Transverse colon (tissue), 4 donors: Measurements from ENCODE around the gene CNTN3. TPM values are rescaled to one million over a fixed set of nuclear protein-coding genes. Genes with fewer than 3 reads are reported as not detected.

Source experiments
- DNase-seq: peaks from one replicate; pipeline ENCODE4 v3.0.0-alpha.2; 2019
- H3K27ac ChIP-seq, 4 donors: fragments of 200-600 bp; sonication (generic); 2 replicates each; pipeline ENCODE4 v1.5.1; 2016 to 2018; ENCODE audit warnings: inconsistent platforms in 4 of 4
- H3K27me3 ChIP-seq: fragments of 200-600 bp; sonication (generic); 2 replicates; pipeline ENCODE4 v1.5.1; 2017; ENCODE audit warnings: inconsistent platforms
- H3K36me3 ChIP-seq, 4 donors: fragments of 200-600 bp; sonication (generic); 2 replicates each; pipeline ENCODE4 v1.5.1; 2017 to 2019; ENCODE audit warnings: inconsistent platforms in 4 of 4
- H3K4me1 ChIP-seq, 4 donors: fragments of 200-600 bp; sonication (generic); 2 replicates each; pipeline ENCODE4 v1.5.1; 2017 to 2020; ENCODE audit warnings: inconsistent platforms in 4 of 4
- H3K4me3 ChIP-seq, 4 donors: fragments of 200-600 bp; sonication (generic); 1 replicate in 1 of 4; 2 replicates in 3 of 4; pipeline versions ENCODE4 v1.5.1 to v1.6.1; 2017 to 2019; ENCODE audit warnings: inconsistent platforms in 4 of 4
- H3K9me3 ChIP-seq, 2 donors: fragments of 200-600 bp; sonication (generic); 2 replicates each; pipeline ENCODE4 v1.5.1; 2017 to 2019; ENCODE audit warnings: inconsistent platforms in 2 of 2
- EP300 ChIP-seq: sonication (generic); formaldehyde crosslinking; IDR thresholded peaks from one replicate; pipeline ENCODE4 v1.6.1; 2017; ENCODE audit warnings: antibody characterized with exemption, low read depth
- POLR2A ChIP-seq: fragments of 450-650 bp; IDR thresholded peaks from one replicate; pipeline ENCODE4 v1.6.1; 2016; ENCODE audit warnings: antibody characterized with exemption, mild to moderate bottlenecking, moderate library complexity
- POLR2AphosphoS5 ChIP-seq, 3 donors: sonication (generic); formaldehyde crosslinking; IDR thresholded peaks; one replicate each; pipeline ENCODE4 v1.6.1; 2016; ENCODE audit warnings: antibody characterized with exemption in 3 of 3
- WGBS, 2 donors: methylation state at CpG; one replicate each; pipeline ENCODE4 v1.1.5; 2018; ENCODE audit warnings: low coverage in 1 of 2; 5-methylcytosine and 5-hydroxymethylcytosine counted together
- in situ Hi-C, 4 donors: fragments of 200-750 bp; cut with MboI; loops; one replicate each; pipeline versions ENCODE4 v1.15.0 to v1.15.1; 2017; ENCODE audit warnings: low sequenced_read_pairs in 3 of 4, low pct_ligation_motif_present in 1 of 4, low pct_unique_long_range_greater_than_20kb in 1 of 4
- intact Hi-C: fragments of 100-400 bp; cut with DNase I; formaldehyde crosslinking; loops from one replicate; pipeline ENCODE4 v1.15.1; 2023; ENCODE audit warnings: low total_unique reads
- total RNA-seq, 4 donors: library from RNA; depleted of rRNA; stranded (reverse); fragments of >200 nt; gene quantifications; one replicate each; pipeline ENCODE4 v1.1.0, GENCODE V29; 2016
- TF ChIP-seq, protein P1 (sequence below), 5 experiments: fragments of 200-600 bp in 3 of 5; fragments of 450-650 bp in 2 of 5; sonication (generic) in 3 of 5; IDR thresholded peaks; 1 replicate in 2 of 5; 2 replicates in 3 of 5; pipeline ENCODE4 v1.5.1; 2016 to 2017; ENCODE audit warnings: antibody characterized with exemption in 5 of 5, inconsistent platforms in 3 of 5, mild to moderate bottlenecking in 2 of 5, moderate library complexity in 1 of 5

Gene CNTN3
- total RNA-seq, 4 donors from 2014 or later = 3.7 to 10.5 (median 8.2) TPM

DNA sequence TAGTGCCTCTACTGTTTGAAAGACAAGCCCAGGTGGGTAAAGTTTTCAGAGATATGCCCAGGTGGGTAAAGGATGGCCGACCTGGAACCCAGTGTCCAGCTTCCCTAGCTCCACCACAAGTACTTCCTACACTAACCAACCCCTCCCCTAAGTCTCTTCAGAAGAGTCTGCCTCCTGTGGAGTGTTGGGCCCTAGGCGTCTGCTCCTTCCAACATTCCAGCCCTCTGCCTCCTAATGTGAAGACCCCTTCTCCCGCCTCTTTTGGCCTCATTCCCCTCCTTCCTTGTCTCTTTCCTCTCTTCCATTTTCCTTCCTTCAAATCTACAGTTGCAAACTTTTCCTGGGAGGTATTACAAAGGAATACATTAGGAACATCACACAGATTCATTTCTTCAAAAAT is 38.6 kb downstream of the CNTN3 start:
- intact Hi-C loops (no loop called here), in situ Hi-C loops (no loop called here)
- WGBS, 2 donors = 43 to 74% methylated on average over 2 to 3 of the region's 3 CpGs
- Histone ChIP-seq H3K4me3 (no peak overlapping the region), H3K9me3 (no peaks in the 10 kb centered on the region), H3K36me3 (no peaks in the 10 kb centered on the region), H3K4me1 (no peaks in the 10 kb centered on the region), H3K27ac (no peak overlapping the region), H3K27me3 (no peaks in the 10 kb centered on the region)
- TF ChIP-seq POLR2A (no peak), POLR2AphosphoS5 (IDR thresholded peaks at IDR 0.05) (no peak), EP300 (no peak)
- TF ChIP-seq, protein P1, sequence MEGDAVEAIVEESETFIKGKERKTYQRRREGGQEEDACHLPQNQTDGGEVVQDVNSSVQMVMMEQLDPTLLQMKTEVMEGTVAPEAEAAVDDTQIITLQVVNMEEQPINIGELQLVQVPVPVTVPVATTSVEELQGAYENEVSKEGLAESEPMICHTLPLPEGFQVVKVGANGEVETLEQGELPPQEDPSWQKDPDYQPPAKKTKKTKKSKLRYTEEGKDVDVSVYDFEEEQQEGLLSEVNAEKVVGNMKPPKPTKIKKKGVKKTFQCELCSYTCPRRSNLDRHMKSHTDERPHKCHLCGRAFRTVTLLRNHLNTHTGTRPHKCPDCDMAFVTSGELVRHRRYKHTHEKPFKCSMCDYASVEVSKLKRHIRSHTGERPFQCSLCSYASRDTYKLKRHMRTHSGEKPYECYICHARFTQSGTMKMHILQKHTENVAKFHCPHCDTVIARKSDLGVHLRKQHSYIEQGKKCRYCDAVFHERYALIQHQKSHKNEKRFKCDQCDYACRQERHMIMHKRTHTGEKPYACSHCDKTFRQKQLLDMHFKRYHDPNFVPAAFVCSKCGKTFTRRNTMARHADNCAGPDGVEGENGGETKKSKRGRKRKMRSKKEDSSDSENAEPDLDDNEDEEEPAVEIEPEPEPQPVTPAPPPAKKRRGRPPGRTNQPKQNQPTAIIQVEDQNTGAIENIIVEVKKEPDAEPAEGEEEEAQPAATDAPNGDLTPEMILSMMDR (IDR thresholded peaks at IDR 0.05) = no peak
- DNase-seq = no peak

DNA sequence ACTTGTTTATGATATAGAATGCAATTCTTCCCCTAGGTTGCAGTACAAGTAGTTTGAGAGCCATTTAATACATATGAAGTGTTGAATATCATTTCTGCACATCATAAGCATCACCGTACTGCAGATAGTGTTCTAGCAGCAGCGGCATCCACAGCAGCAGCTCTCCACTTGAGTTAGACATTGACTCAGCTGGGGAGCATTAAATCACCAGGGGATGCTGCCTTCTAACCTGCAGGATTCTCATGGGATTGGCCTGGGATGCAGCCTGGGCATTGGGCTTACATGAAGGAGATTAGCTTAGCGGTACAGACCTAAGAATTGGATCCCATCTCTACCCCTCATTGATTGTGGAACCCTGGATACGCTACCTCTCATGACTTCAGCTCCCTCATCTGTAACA is 43.3 kb downstream of the CNTN3 start:
- Histone ChIP-seq H3K36me3 (no peaks in the 10 kb centered on the region), H3K9me3 (no peaks in the 10 kb centered on the region), H3K4me3 (no peak overlapping the region), H3K27ac (no peak overlapping the region), H3K4me1 (no peaks in the 10 kb centered on the region), H3K27me3 (no peaks in the 10 kb centered on the region)
- 89 to 93% methylated on average over 3 to 4 of the region's 4 CpGs for WGBS, 2 donors
- intact Hi-C loops (no loop called here), in situ Hi-C loops (no loop called here)
- no peak for TF ChIP-seq POLR2AphosphoS5 (IDR thresholded peaks at IDR 0.05)
- TF ChIP-seq, protein P1 (IDR thresholded peaks at IDR 0.05) = no peak
- TF ChIP-seq EP300 = no peak
- no peak for TF ChIP-seq POLR2A
- DNase-seq = no peak
